ENCODE measurements around the gene REC8. TPM values are rescaled to one million over a fixed set of nuclear protein-coding genes. Genes with fewer than 3 reads are reported as not detected.
"Not testable (repeated sequence)": the region's sequence is repeated elsewhere in the genome, so short reads cannot be mapped to it uniquely, and the experiment has no call there.

REC8 gene
- total RNA-seq, 1 donor from 2014 or later = 34.6 TPM

- Histone ChIP-seq H3K9me3 (ENCODE audit: low read depth) (no peaks in the 10 kb centered on the region), H3K4me2 (no peak overlapping the region), H3K9ac (no peak overlapping the region), H3F3A (ENCODE audit: low read depth) (peaks cover 27% of the 10 kb centered on the region), H4K20me1 (ENCODE audit: low read depth) (no peaks in the 10 kb centered on the region), H3K27me3 (no peaks in the 10 kb centered on the region), H3K79me2 (ENCODE audit: low read depth) (peaks cover 14% of the 10 kb centered on the region), H3K27ac (no peak overlapping the region), H2AFZ (replicated peaks) (no peak overlapping the region), H3K36me3 (peaks cover 5% of the 10 kb centered on the region), H3K4me1 (peaks cover 6% of the 10 kb centered on the region), H3K4me3 (no peak overlapping the region)
- no peak for DNase-seq (ENCODE audit: low spot score)
- H3K4me3 Mint-ChIP-seq = no peak overlapping the region
- peaks cover 6% of the 10 kb centered on the region for H3K27me3 Mint-ChIP-seq (ENCODE audit: insufficient read depth, low read depth)
- H3K4me1 Mint-ChIP-seq = peaks cover 20% of the 10 kb centered on the region
- no peaks in the 10 kb centered on the region for H3K9me3 Mint-ChIP-seq
- no peak for TF ChIP-seq CTCF (IDR thresholded peaks at IDR 0.05)
- no peak for TF ChIP-seq EZH2 (IDR thresholded peaks at IDR 0.05)
- no peak for TF ChIP-seq EZH2phosphoT487 (IDR thresholded peaks at IDR 0.05)
- peaks cover 23% of the 10 kb centered on the region for H3K36me3 Mint-ChIP-seq
- no peak overlapping the region for H3K27ac Mint-ChIP-seq
Observed at GRCh38 chr14:24198814-24199524, 27.1 kb downstream of the REC8 start.

GRCh38 chr14:24202538-24202937 is 30.7 kb downstream of the REC8 start:
- H3K4me1 ChIP-seq; H3K27ac Mint-ChIP-seq; H3K27me3 ChIP-seq; H3K27ac ChIP-seq; H4K20me1 ChIP-seq (ENCODE audit: low read depth); H3K9ac ChIP-seq; H3K79me2 ChIP-seq (ENCODE audit: low read depth); H3F3A ChIP-seq (ENCODE audit: low read depth); H3K27me3 Mint-ChIP-seq (ENCODE audit: insufficient read depth, low read depth); H3K4me1 Mint-ChIP-seq; H3K4me3 ChIP-seq; H3K9me3 ChIP-seq (ENCODE audit: low read depth); H3K4me2 ChIP-seq; H2AFZ ChIP-seq (replicated peaks); H3K4me3 Mint-ChIP-seq; H3K9me3 Mint-ChIP-seq; H3K36me3 ChIP-seq; DNase-seq (ENCODE audit: low spot score): not testable (repeated sequence)
- H3K36me3 Mint-ChIP-seq = peaks cover 34% of the 10 kb centered on the region

GRCh38 chr14:24203249-24203886 is 31.5 kb downstream of the REC8 start:
- not testable (repeated sequence) for H3K27ac Mint-ChIP-seq

GRCh38 chr14:24204163-24205146 is 32.6 kb downstream of the REC8 start:
- Histone ChIP-seq H3K36me3 (peaks cover 5% of the 10 kb centered on the region), H4K20me1 (ENCODE audit: low read depth) (no peaks in the 10 kb centered on the region), H3K4me2 (no peak overlapping the region), H3K4me1 (no peaks in the 10 kb centered on the region), H3K9me3 (ENCODE audit: low read depth) (no peaks in the 10 kb centered on the region), H3K79me2 (ENCODE audit: low read depth) (no peaks in the 10 kb centered on the region), H3K27me3 (no peaks in the 10 kb centered on the region), H3K9ac (no peak overlapping the region), H2AFZ (replicated peaks) (no peak overlapping the region), H3F3A (ENCODE audit: low read depth) (no peaks in the 10 kb centered on the region), H3K27ac (no peak overlapping the region), H3K4me3 (no peak overlapping the region)
- H3K9me3 Mint-ChIP-seq = no peaks in the 10 kb centered on the region
- no peaks in the 10 kb centered on the region for H3K4me1 Mint-ChIP-seq
- peaks cover 2% of the 10 kb centered on the region for H3K27me3 Mint-ChIP-seq (ENCODE audit: insufficient read depth, low read depth)
- H3K27ac Mint-ChIP-seq = no peak overlapping the region
- no peak for DNase-seq (ENCODE audit: low spot score)
- H3K4me3 Mint-ChIP-seq = no peak overlapping the region
- H3K36me3 Mint-ChIP-seq = peaks cover 36% of the 10 kb centered on the region
- no peak for TF ChIP-seq EZH2 (IDR thresholded peaks at IDR 0.05)

More at GRCh38 chr14:24203249-24203886, 31.5 kb downstream of the REC8 start:
- not testable (repeated sequence) for H3F3A ChIP-seq (ENCODE audit: low read depth); H3K4me3 Mint-ChIP-seq; H3K9me3 Mint-ChIP-seq; H3K9me3 ChIP-seq (ENCODE audit: low read depth); H3K27me3 ChIP-seq; H3K36me3 ChIP-seq; H3K4me2 ChIP-seq; DNase-seq (ENCODE audit: low spot score); H3K4me1 Mint-ChIP-seq; H3K27me3 Mint-ChIP-seq (ENCODE audit: insufficient read depth, low read depth); H2AFZ ChIP-seq (replicated peaks); H4K20me1 ChIP-seq (ENCODE audit: low read depth); H3K4me1 ChIP-seq; H3K4me3 ChIP-seq; H3K79me2 ChIP-seq (ENCODE audit: low read depth); H3K9ac ChIP-seq; H3K27ac ChIP-seq
- H3K36me3 Mint-ChIP-seq = peaks cover 36% of the 10 kb centered on the region

Measured in neural progenitor cell (in vitro differentiated cells).